ENCODE data around the gene CALD1.

The CALD1 gene

DNA sequence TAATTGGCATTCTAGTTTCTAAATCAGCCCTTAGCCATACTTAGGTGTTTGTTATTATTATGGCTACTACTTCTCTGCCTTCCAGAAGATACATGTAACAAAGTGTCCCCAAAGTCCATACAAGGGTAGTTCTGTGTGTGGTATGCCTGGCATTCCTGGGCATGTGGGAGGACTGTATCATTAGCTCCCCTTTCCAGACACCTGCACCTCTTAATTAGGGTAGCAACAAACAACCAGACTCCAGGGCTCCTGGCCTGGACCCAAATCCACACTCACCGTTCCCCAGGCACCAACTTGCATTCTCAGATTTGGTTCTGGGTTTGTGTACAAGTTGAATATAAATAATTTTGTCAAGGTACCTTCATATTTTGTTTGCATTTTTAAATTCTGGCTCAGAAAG, 15.5 kb upstream of the CALD1 start:
- DNase-seq = no peak

- no peak for DNase-seq
Measured at GRCh38 chr7:134764365-134764764, 15.1 kb upstream of the CALD1 start.

- DNase-seq = no peak
Measured at GRCh38 chr7:134766779-134767519, 12.5 kb upstream of the CALD1 start.

DNA sequence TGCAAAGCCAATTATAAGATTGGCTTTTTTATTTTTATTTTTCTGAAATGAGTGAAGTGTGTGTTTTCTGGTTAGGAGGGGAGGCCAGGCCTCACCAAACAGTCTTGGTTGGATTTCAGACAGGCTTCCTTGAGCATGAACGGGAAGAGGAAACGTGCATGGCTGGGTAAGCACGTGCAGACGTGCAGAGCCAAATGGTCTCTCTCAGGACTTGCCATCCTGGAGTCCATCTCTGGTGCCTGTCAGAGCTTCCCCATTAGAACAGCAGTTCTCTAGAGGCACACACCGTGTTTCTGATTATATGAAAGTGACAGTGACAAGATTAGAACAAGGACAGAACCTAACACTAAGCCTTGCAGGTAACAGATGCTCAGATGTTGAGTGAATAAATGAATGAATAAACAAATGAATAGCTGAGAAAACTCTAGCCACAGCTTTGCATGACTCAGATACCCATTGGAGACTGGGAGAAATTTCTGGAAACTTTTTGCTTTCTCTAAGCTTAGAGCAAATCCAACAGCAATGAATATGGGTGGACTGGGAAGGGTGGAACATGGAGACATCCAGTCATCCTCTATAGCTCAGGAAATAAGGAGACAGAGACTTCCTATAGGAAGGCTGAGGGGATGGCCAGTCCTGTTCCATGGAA, 11.8 kb upstream of the CALD1 start:
- no peak for DNase-seq

- DNase-seq = no peak
Measured at GRCh38 chr7:134768243-134768642, 11.2 kb upstream of the CALD1 start.

GRCh38 chr7:134770676-134771075, 8.8 kb upstream of the CALD1 start:
- DNase-seq = no peak

GRCh38 chr7:134771111-134771510, 8.3 kb upstream of the CALD1 start:
- no peak for DNase-seq

DNA sequence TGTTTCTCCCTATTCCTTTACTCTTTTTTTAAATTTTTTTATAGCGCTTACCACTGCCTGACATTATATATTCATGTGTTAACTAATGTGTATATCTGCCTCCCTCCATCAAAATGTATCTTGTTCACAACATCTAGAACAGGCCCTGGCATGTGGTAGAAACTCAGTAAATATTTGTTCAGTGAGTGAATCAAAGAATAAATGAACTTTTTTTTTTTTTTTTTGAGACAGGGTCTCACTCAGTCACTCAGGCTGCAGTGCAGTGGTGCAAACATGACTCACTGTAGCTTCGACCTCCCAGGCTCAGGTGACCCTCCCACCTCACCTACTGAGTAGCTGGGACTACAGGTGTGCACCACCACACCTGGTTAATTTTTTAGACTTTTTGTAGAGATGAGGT, 7.5 kb upstream of the CALD1 start:
- DNase-seq = no peak

DNA sequence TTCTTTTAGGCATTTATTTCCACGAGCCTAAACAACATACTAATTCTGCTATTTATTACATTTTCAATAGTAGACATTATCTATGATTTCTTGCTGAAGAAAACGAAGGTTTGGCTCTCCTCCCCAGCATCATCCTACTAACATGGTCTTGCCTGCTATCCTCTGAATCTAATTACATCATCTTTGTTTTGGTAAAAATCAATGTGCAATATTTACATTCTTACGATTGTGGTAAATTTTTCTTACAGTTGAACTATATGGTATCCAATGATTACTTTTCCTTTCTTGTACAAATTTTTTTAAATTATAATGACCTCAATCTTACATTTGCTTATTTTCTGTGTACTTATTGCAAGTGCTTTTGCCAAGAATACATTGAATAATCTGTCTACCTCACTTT, 7.0 kb upstream of the CALD1 start:
- no peak for DNase-seq

DNA sequence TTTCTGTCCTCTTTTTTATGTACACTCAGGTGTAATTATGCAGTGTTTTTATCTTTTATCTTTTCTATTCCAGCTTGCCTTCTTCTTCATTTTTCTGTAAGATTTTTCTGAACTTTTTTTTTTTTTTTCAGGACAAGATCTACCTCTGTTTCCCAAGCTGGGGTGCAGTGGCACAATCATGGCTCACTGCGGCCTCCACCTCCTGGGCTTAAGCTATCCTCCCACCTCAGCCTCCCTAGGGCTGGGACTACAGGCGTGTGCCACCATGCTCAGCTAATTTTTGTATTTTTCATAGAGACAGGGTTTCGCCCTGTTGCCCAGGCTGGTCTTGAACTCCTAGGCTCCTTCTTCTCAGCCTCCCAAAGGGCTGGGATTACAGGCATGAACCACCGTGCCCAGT, 6.3 kb upstream of the CALD1 start:
- no peak for DNase-seq

GRCh38 chr7:134774119-134774518, 5.3 kb upstream of the CALD1 start:
- DNase-seq = no peak

GRCh38 chr7:134777470-134777869, 2.0 kb upstream of the CALD1 start:
- no peak for DNase-seq

- DNase-seq = no peak
Measured at GRCh38 chr7:134777908-134778580, 1.4 kb upstream of the CALD1 start.

DNA sequence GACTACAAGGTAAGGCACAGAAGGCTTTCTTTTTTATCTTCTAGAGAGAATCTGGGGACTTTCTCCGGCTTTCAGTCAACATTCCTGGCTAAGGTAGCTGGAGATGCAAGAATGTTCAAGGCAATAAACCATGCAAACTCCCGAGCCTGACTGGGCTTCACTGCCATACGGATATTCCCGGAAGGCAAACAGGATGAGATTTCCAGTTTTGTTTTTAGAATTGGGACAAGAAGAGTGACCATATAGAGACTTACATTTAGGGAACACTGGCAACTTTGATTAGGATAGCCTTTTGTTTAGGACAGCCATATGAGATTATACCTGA, 269 bp downstream of the CALD1 start:
- DNase-seq = no peak

- no peak for DNase-seq
Measured at GRCh38 chr7:134780166-134780828, 863 bp downstream of the CALD1 start.

GRCh38 chr7:134781171-134781570, 1.7 kb downstream of the CALD1 start:
- DNase-seq = no peak

- no peak for DNase-seq
Measured at GRCh38 chr7:134782121-134782623, 2.7 kb downstream of the CALD1 start.

DNA sequence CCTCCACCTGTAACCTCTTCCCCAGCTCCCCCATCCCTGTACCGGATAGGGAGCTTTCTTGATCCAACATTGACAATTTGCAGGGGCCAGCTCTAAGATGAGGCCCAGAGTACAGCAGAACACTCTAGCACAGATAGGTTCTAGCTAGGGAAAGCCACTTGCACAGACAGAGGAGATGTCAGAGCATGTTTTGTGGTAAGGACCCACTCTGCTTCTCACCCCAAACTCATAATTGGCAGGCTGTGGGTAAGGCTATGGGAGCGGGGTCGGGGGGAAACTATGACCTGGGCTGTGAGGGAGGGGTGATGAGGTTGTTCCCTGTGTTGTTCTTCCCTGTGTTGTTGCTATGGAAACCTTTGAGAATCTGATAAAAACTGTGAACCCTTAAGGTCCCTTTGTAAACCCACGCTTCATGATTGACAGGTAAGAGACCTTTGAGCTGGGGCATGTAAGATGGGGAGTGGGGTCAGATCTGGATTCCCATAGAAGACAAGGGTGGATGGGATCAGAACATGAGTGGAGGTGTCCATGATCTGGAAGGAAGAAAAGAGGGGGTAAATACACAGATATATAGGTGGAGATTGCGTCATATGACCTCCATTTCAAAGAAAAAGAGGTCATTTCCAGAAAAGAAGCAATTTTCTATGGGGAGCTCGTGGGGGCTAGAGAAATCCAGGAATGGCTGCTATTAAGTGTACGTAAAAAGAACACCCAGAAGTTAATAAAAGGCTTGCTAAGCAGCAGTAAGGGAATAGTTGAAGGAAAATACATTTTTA, 4.0 kb downstream of the CALD1 start:
- no peak for DNase-seq

DNA sequence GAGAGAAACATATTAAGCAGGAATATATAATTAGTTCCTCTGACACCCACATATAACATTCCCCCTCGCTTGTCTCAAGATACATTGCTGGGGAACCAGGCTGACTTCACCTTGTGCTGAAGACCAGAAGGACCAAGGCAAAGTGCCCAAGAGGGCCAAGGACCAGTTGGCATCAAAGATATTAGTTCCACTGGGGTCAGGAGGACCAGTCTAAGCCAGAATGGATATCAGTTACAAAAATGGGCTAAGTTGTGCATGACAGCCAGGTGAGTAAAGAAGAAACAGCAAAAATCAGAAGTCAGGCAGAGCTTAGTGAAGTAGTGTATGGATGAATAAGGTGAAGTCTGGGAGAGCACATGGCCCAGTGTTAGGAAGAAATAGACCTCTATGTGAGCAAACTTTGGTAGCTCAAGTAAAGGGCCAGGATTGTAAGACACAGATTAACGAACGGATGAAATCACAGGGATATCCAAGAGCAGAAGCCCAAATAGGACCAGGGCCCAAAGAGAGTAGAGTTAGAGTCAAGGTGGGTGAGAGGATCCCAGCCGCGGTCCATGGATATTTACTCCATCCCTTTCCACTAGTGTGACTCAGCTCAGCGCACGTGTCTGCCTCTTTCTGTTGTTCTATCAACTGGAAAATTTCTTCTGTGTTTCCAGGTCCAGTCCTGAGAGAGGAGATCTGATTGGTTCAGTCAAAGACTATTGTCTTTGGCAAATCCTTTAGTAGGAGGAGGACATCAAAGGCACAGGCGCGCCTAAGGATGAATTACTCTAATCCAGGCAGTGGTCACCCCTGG, 5.0 kb downstream of the CALD1 start:
- no peak for DNase-seq

- no peak for DNase-seq
Measured at GRCh38 chr7:134785842-134786241, 6.4 kb downstream of the CALD1 start.

DNA sequence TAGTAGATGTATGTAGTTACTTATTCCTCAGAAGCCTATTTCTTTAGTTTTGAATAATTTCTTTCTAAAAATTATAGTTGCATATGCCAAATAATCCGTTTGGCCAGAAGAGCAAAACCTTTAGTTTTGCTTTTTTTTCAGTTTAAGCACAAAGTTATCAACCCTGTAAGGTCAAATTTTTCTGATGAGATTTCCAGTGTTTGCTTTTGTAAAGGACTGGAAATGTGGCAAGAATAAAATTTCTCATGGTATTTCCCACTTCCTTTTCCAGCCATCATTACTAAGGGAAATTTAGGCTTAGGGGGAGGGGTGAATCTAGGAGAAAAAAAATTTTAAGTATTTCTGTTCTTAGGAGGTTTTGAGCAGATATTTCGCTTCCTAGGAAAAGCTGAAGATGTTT, 7.6 kb downstream of the CALD1 start:
- DNase-seq = no peak

DNA sequence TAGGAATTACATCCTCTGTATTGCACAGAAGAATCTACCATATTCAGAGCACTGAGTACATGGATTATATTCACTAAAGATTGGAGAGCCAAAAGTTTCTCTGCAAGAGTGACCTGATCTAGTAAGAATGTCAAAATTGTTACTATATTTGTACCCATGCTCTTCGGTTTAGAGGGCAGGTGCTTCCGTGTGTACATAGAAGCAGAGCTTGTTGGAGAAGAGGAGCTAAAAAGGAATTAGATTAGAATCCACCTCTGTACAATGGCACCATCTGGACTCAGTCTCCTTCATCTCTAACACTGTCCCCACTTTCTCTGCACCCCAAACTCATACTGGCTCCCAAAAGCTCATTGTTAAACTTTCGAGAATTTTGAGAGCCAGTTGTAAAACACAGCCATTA, 8.3 kb downstream of the CALD1 start:
- DNase-seq = no peak

Measured in 8988T (cell line).